Measurements from ENCODE around the gene SLIT3. TPM values are rescaled to one million over a fixed set of nuclear protein-coding genes. Genes with fewer than 3 reads are reported as not detected.

SLIT3 gene
- total and polyA plus RNA-seq, 2 experiments from 2014 or later = 0.59 to 0.71 TPM

DNA sequence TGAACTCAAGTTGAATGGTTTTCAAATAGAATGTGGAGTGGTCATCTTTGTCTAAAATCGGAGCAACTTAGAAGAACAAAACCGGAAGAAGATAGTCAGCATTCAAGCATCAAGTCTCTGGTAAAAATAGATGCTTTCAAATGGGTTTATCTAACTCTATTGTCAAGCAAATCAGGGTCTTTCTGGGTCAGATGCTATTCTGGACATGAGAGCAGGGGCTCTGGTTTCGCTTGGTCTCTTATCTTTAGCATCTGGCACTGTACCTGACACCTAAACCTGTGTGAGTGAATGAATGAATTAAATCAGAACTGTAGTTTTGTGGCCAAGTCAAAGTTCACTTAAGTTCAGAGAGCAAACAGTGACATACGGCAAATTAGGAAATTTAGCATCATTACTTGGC is 173.5 kb downstream of the SLIT3 start:
- no peak overlapping the region for H2AFZ ChIP-seq
- H3K27ac Mint-ChIP-seq = no peak overlapping the region
- H3K4me3 Mint-ChIP-seq = no peak overlapping the region
- H3K4me1 ChIP-seq (ENCODE audit: insufficient read depth) = peaks cover 15% of the 10 kb centered on the region
- TF ChIP-seq NANOG (IDR thresholded peaks at IDR 0.05; ENCODE audit: borderline replicate concordance) = no peak
- H3K9me2 ChIP-seq (ENCODE audit: insufficient read depth) = peaks cover 3% of the 10 kb centered on the region
- no peaks in the 10 kb centered on the region for H3F3A ChIP-seq (replicated peaks; ENCODE audit: low read depth)
- H3K27ac ChIP-seq (ENCODE audit: low read depth) = no peak overlapping the region
- H3K27me3 ChIP-seq (ENCODE audit: insufficient read depth) = no peaks in the 10 kb centered on the region
- ATAC-seq (peak; percentile 53; the same call in 1 of the 3 replicates), DNase-seq (ENCODE audit: low spot score) (peak; percentile 39)
- H3K9me3 Mint-ChIP-seq = no peaks in the 10 kb centered on the region; the same call in 2 of the 3 replicates
- peaks cover 22% of the 10 kb centered on the region for H3K4me1 Mint-ChIP-seq
- no peaks in the 10 kb centered on the region for H4K20me1 ChIP-seq (replicated peaks; ENCODE audit: insufficient read depth)
- H3K36me3 Mint-ChIP-seq (ENCODE audit: low read depth) = no peaks in the 10 kb centered on the region
- no peak overlapping the region; the same call in none of the 2 replicates for H3K4me2 ChIP-seq
- no peaks in the 10 kb centered on the region for H3K27me3 Mint-ChIP-seq (ENCODE audit: insufficient read depth, low read depth, poor library complexity)
- no peaks in the 10 kb centered on the region for H3K36me3 ChIP-seq (ENCODE audit: insufficient read depth)
- H3K4me3 ChIP-seq = no peak overlapping the region
- no peaks in the 10 kb centered on the region for H3K79me2 ChIP-seq (replicated peaks; ENCODE audit: insufficient read depth)

DNA sequence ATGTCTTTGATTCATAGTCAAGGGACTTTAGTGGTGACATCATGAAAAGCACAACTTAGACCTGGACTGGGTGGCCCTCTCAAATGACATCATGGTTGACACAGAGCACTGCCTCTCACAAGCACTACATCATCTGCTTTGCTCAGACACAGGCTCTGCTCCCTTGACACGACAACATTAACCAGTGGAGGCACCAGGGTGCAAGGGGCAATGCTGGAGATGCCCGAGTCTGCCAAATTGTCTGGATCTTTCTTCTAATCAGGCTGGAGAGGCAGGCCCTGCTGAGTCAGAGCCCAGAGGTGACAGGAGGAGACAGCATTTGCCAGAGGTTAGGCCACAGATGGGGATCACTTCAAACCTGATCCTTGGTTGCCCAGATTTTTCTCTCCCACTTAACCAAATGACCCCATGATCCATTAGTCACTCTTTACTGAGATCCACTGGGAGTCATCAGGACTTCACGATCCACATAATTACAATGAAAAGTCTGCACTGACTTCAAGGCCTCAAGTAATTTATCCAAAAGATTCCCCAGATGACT is 174.4 kb downstream of the SLIT3 start:
- H3K4me1 Mint-ChIP-seq = peaks cover 23% of the 10 kb centered on the region
- Histone ChIP-seq H3K4me2 (no peak overlapping the region; the same call in 1 of the 2 replicates), H4K20me1 (replicated peaks; ENCODE audit: insufficient read depth) (no peaks in the 10 kb centered on the region), H3K79me2 (replicated peaks; ENCODE audit: insufficient read depth) (no peaks in the 10 kb centered on the region), H3K27me3 (ENCODE audit: insufficient read depth) (no peaks in the 10 kb centered on the region), H3K27ac (ENCODE audit: low read depth) (no peak overlapping the region), H3K9me2 (ENCODE audit: insufficient read depth) (peaks cover 5% of the 10 kb centered on the region), H2AFZ (no peak overlapping the region), H3K4me3 (no peak overlapping the region), H3K36me3 (ENCODE audit: insufficient read depth) (no peaks in the 10 kb centered on the region), H3F3A (replicated peaks; ENCODE audit: low read depth) (no peaks in the 10 kb centered on the region), H3K4me1 (ENCODE audit: insufficient read depth) (peaks cover 17% of the 10 kb centered on the region)
- no peak overlapping the region for H3K27ac Mint-ChIP-seq
- H3K36me3 Mint-ChIP-seq (ENCODE audit: low read depth) = no peaks in the 10 kb centered on the region
- H3K9me3 Mint-ChIP-seq = no peaks in the 10 kb centered on the region; the same call in 2 of the 3 replicates
- no peak for DNase-seq (ENCODE audit: low spot score)
- H3K4me3 Mint-ChIP-seq = no peak overlapping the region
- no peak for ATAC-seq
- no peaks in the 10 kb centered on the region for H3K27me3 Mint-ChIP-seq (ENCODE audit: insufficient read depth, low read depth, poor library complexity)
- TF ChIP-seq EZH2 (IDR thresholded peaks at IDR 0.05; ENCODE audit: low read depth, unreplicated experiment) (no peak), JUNB (IDR thresholded peaks at IDR 0.05; ENCODE audit: unreplicated experiment) (no peak), ZNF331 (CRISPR knock-in tag; IDR thresholded peaks at IDR 0.05; ENCODE audit: low read depth) (no peak), ZNF114 (CRISPR knock-in tag; IDR thresholded peaks at IDR 0.05) (no peak), NANOG (IDR thresholded peaks at IDR 0.05; ENCODE audit: borderline replicate concordance) (no peak), EZH2phosphoT487 (IDR thresholded peaks at IDR 0.05; ENCODE audit: unreplicated experiment) (no peak), STAT1 (IDR thresholded peaks at IDR 0.05; ENCODE audit: unreplicated experiment) (no peak), ETS1 (IDR thresholded peaks at IDR 0.05) (no peak), CREB1 (CRISPR knock-in tag; IDR thresholded peaks at IDR 0.05; ENCODE audit: low read depth) (no peak), POLR2AphosphoS5 (IDR thresholded peaks at IDR 0.05; ENCODE audit: low read depth) (no peak)
- TF ChIP-seq, protein P1, sequence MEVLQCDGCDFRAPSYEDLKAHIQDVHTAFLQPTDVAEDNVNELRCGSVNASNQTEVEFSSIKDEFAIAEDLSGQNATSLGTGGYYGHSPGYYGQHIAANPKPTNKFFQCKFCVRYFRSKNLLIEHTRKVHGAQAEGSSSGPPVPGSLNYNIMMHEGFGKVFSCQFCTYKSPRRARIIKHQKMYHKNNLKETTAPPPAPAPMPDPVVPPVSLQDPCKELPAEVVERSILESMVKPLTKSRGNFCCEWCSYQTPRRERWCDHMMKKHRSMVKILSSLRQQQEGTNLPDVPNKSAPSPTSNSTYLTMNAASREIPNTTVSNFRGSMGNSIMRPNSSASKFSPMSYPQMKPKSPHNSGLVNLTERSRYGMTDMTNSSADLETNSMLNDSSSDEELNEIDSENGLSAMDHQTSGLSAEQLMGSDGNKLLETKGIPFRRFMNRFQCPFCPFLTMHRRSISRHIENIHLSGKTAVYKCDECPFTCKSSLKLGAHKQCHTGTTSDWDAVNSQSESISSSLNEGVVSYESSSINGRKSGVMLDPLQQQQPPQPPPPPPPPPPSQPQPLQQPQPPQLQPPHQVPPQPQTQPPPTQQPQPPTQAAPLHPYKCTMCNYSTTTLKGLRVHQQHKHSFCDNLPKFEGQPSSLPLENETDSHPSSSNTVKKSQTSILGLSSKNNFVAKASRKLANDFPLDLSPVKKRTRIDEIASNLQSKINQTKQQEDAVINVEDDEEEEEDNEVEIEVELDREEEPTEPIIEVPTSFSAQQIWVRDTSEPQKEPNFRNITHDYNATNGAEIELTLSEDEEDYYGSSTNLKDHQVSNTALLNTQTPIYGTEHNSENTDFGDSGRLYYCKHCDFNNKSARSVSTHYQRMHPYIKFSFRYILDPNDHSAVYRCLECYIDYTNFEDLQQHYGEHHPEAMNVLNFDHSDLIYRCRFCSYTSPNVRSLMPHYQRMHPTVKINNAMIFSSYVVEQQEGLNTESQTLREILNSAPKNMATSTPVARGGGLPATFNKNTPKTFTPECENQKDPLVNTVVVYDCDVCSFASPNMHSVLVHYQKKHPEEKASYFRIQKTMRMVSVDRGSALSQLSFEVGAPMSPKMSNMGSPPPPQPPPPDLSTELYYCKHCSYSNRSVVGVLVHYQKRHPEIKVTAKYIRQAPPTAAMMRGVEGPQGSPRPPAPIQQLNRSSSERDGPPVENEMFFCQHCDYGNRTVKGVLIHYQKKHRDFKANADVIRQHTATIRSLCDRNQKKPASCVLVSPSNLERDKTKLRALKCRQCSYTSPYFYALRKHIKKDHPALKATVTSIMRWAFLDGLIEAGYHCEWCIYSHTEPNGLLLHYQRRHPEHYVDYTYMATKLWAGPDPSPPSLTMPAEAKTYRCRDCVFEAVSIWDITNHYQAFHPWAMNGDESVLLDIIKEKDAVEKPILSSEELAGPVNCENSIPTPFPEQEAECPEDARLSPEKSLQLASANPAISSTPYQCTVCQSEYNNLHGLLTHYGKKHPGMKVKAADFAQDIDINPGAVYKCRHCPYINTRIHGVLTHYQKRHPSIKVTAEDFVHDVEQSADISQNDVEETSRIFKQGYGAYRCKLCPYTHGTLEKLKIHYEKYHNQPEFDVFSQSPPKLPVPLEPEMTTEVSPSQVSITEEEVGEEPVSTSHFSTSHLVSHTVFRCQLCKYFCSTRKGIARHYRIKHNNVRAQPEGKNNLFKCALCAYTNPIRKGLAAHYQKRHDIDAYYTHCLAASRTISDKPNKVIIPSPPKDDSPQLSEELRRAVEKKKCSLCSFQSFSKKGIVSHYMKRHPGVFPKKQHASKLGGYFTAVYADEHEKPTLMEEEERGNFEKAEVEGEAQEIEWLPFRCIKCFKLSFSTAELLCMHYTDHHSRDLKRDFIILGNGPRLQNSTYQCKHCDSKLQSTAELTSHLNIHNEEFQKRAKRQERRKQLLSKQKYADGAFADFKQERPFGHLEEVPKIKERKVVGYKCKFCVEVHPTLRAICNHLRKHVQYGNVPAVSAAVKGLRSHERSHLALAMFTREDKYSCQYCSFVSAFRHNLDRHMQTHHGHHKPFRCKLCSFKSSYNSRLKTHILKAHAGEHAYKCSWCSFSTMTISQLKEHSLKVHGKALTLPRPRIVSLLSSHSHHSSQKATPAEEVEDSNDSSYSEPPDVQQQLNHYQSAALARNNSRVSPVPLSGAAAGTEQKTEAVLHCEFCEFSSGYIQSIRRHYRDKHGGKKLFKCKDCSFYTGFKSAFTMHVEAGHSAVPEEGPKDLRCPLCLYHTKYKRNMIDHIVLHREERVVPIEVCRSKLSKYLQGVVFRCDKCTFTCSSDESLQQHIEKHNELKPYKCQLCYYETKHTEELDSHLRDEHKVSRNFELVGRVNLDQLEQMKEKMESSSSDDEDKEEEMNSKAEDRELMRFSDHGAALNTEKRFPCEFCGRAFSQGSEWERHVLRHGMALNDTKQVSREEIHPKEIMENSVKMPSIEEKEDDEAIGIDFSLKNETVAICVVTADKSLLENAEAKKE (CRISPR knock-in tag; IDR thresholded peaks at IDR 0.05) = no peak
- TF ChIP-seq, protein P2, sequence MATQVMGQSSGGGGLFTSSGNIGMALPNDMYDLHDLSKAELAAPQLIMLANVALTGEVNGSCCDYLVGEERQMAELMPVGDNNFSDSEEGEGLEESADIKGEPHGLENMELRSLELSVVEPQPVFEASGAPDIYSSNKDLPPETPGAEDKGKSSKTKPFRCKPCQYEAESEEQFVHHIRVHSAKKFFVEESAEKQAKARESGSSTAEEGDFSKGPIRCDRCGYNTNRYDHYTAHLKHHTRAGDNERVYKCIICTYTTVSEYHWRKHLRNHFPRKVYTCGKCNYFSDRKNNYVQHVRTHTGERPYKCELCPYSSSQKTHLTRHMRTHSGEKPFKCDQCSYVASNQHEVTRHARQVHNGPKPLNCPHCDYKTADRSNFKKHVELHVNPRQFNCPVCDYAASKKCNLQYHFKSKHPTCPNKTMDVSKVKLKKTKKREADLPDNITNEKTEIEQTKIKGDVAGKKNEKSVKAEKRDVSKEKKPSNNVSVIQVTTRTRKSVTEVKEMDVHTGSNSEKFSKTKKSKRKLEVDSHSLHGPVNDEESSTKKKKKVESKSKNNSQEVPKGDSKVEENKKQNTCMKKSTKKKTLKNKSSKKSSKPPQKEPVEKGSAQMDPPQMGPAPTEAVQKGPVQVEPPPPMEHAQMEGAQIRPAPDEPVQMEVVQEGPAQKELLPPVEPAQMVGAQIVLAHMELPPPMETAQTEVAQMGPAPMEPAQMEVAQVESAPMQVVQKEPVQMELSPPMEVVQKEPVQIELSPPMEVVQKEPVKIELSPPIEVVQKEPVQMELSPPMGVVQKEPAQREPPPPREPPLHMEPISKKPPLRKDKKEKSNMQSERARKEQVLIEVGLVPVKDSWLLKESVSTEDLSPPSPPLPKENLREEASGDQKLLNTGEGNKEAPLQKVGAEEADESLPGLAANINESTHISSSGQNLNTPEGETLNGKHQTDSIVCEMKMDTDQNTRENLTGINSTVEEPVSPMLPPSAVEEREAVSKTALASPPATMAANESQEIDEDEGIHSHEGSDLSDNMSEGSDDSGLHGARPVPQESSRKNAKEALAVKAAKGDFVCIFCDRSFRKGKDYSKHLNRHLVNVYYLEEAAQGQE (IDR thresholded peaks at IDR 0.05; ENCODE audit: unreplicated experiment) = no peak

All from GM23338 (cell line).